ENCODE data around the gene FAM228A.
"Not testable (repeated sequence)": the region's sequence is repeated elsewhere in the genome, so short reads cannot be mapped to it uniquely, and the experiment has no call there.

FAM228A gene

GRCh38 chr2:24191848-24192247, 17.0 kb downstream of the FAM228A start:
- no peak for DNase-seq

GRCh38 chr2:24197213-24197612, 22.4 kb downstream of the FAM228A start:
- DNase-seq = not testable (repeated sequence)

DNA sequence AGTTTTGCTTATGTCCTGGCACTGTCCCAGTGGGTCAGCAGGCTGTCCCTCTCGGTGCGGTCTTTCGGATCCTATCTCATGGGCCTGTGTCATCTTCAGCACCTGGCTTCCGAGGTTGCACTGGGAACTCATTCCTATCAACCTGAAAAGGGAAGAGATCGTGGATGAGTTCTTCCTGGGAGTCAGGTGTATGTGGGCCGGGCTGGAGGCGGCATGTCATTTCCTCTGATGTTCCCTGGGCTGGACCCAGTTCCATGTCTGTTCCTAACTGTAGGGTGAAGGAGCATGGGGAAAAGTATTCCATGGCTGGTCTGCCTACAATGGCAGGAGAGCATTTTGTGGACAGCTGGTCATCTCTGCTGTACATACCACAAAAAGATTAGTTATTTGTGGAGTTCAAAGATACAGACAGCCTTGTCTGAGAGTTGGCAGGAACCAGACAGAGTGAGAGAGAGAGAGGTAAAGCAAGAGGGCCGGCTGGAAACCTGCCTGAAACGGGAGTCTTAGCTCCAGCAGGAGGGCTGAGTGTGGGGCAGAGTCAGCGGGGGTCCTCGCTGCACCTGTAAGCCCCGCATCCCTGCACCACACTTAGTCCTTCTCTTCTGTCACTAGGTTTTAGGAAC, 25.2 kb downstream of the FAM228A start:
- no peak for DNase-seq

DNA sequence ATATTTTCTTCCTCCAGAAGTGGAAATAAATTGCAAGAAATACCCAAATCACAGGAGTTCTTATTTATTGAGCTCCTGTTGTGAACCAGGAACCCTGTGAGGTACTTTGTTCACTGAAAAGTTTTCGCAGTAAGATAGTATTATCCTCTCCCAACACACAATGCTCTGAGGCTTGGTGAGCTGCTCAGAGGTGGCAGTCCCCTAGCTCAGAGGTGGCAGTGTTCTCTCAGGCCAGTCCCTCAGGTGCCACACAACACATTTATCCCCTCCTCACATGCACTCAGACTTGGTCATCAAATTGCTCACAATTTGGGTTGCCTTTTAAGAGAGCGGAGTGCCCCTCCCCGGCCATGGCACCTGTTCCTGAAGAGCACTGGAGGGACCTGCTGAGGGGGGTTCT, 25.9 kb downstream of the FAM228A start:
- DNase-seq = no peak

GRCh38 chr2:24203029-24203786, 28.4 kb downstream of the FAM228A start:
- DNase-seq = no peak

DNA sequence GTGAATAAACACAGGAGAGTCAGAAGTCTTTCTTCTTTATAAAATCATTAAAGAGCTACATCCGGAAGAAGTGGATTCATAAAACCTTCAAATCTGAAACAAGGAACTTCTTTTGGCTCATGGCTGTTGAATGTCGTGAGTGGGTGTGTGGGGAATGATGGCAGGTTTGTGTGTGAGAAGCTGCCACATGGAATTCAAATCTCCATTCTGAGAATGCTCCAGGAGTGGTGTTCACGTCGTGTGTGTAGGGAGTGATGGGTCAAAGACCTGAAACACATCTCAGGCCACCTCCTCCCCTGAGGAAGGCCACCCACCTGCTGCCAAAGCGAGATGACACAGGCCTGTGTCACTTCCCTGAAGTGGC, 28.9 kb downstream of the FAM228A start:
- no peak for DNase-seq

DNA sequence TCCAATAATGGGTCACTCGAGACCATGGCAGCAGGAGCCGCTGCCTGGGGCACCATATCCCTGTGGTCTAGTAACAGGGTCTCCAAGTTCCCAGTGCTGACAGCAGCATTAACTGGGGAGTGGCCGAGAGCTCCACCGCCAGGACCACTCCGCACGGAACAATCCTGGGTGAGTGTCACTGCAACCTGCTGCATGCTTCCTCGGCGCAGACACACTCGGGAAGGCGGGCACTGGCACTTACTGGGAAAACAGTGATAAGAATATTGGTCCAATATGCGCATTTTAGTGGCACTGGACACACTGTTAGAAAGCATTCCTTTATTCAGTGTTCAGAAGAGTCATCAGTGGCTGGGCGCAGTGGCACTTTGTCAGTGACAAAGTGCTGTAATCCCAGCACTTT, 29.7 kb downstream of the FAM228A start:
- no peak for DNase-seq

GRCh38 chr2:24205131-24205530, 30.3 kb downstream of the FAM228A start:
- no peak for DNase-seq

DNA sequence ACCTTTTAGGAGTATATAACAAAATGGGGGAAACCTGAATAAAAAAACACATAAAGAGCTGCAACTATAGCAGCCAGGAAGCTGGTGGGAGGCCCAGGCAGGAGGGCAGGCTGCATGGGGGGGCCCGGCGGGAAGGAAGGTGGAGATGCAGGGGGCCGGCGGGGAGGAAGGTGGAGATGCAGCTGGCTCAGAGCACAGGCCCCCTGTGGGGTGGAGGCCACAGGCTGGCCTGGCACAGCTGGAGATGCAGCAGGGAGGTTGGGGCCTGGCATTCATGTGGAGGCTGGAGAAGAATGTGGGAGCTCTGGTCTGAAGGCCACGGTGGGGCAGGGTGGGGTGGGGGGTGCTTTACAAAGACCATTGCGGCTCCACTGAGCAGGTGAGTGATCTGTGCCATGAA, 31.4 kb downstream of the FAM228A start:
- DNase-seq = no peak

- DNase-seq = no peak
Observed at GRCh38 chr2:24206714-24207113, 31.9 kb downstream of the FAM228A start.

GRCh38 chr2:24207359-24207758, 32.5 kb downstream of the FAM228A start:
- no peak for DNase-seq

DNA sequence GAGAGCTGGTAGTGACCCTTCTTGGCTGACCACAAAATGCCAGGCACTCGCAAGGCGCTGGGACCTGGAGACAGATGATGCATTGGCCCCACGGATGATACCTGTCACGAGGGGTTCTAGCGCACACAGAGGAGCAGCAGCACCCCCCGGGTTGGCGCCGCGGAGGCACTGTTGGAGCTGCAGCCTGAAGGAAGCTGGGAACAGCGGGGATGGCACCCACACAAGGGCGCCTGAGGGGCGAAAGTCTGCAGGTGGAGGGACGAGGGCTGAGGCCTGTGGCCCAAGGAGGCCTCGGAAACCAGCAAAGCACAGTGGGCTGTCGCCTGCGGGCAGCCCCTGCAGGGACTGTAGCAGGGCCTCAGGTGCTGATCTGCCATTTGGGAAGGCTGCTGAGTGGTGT, 33.6 kb downstream of the FAM228A start:
- DNase-seq = no peak

DNA sequence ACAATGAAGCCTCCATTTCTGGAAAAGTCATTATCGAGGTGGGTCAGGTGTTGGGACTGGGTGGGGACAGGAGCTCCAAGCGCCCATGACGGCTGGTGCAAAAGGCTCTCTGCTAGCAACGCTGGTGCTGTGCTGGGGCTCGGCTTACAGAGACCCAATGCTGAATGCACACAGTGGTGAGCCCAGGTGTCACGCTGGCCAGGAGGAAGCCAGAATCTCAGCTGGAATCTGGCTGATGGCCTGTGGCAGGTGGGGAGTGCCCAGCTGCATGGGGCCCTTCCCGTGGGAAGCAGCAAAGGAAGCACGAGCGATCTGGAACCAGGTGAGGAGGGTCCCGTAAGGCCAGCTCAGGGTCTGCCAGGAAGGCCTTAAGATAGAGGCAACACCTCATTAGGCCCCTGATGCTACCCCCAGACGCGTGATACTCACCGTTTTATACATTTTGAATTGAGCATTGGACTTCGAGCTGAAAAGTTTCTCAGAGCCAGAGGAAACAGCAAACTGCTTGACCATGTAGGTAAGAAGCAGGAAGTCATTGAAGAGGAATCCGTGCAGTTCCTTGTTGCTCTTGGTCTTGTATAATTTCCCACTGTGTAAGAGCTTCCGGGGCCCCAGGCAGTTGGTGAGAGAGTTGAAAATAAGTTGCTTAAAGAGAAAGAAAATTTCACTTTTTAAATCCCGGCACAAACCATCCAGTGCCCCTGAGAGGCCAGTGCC, 34.7 kb downstream of the FAM228A start:
- DNase-seq = no peak

- DNase-seq = no peak
Observed at GRCh38 chr2:24210106-24210455, 35.2 kb downstream of the FAM228A start.

DNA sequence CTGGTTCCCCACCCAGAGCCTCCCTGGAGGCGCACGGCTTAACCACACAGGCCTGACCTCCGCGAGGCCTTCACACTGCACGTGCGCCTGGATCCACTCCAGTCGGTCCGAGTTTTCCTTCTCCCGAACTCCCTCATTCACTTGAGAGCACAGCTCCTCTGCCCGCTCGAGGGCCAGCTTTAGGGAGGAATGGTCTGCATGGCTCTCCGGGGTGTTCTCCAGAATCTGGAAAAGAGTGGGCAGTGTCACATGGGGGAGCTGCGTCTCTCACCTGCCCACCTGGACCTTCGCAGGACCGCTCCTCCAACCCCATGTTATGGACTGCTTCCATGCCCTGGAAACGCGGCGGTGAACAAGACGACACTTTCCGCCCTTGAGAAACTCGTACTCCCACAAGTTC, 35.9 kb downstream of the FAM228A start:
- no peak for DNase-seq

- DNase-seq = no peak
Observed at GRCh38 chr2:24211408-24211807, 36.6 kb downstream of the FAM228A start.

- no peak for DNase-seq
Observed at GRCh38 chr2:24214880-24215279, 40.0 kb downstream of the FAM228A start.

- no peak for DNase-seq
Observed at GRCh38 chr2:24220554-24221291, 45.9 kb downstream of the FAM228A start.

- no peak for DNase-seq
Observed at GRCh38 chr2:24221343-24222050, 46.6 kb downstream of the FAM228A start.

DNA sequence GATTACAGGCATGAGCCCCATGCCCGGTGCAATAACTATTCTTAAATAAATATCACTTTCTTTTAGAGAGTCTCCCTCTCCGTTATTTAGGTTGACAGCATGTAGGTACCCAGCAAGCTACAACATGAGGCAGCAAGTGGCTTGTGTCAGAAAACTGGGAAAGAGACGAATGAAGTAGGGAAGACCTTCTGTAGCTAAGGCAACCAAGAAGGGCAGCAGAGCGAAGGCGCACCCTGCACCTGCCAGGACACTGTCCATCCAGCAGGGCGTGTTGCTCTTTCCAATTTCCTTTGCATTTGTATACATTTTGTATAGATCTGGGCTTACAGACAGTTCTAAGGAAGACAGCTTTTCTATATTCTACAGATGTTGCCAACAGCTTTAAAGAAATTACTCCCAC, 48.1 kb downstream of the FAM228A start:
- DNase-seq = no peak

DNA sequence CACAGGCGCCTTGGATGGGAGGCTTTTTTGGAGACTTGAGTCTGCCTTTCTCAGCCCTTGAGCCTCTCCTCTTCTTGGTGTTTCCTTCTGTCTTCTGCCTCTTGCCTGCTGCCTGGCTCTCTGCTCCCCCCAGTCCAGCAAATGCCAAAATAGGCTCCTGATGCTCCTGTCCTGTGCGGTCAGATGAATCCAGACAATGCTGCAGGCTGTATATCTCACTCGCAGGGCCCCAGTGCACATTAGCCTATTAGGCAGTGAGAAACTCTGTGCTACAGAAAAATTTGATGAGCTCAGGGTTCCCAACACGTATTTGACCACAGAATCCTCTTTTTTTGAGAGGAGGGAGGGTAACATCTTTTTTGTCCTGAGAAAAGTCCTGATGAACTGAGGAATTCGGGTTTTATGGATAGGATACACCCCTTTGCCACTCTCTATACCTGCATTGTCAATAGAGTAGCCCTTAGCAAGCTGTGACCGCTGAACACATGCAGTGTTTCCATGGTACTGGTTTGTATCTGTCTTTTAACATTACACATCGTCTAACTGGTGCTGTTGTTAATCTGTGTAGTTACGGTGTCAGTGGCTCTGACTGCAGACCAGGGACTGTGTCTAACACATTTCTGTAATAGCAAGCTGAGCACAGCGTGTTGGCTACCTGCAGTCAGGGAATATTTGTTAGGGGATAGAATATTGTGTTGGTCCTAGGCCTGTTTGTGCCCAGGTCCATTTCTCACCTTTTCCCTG, 50.8 kb downstream of the FAM228A start:
- DNase-seq = no peak

DNA sequence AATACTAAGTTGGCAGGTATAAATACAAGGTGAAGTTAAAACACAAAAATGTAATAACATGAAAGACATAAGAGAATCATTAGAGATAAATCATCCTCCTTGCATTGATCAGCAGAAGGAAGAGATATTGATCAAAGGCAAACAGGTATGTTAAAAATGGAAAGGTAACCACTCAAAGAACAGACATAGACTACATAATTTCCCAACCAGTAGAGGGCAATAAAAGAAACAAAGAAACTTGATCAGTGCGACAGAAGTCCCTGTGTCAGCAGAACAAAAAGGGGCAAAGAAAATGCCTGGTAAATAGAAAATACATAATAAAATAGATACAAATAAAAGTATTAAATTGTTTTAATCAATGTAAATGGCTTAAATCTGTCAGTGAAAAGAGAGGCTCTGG, 53.6 kb downstream of the FAM228A start:
- DNase-seq = no peak
